GM12801 (cell line): ENCODE results near the gene PLK3.

Experiments
- TF ChIP-seq, protein P1 (sequence below): IDR thresholded peaks from one replicate; pipeline ENCODE4 v1.5.1; 2011; ENCODE audit warnings: control low read depth; ENCODE audit not compliant: insufficient read length; ENCODE audit errors: extremely low read depth

Gene PLK3

DNA sequence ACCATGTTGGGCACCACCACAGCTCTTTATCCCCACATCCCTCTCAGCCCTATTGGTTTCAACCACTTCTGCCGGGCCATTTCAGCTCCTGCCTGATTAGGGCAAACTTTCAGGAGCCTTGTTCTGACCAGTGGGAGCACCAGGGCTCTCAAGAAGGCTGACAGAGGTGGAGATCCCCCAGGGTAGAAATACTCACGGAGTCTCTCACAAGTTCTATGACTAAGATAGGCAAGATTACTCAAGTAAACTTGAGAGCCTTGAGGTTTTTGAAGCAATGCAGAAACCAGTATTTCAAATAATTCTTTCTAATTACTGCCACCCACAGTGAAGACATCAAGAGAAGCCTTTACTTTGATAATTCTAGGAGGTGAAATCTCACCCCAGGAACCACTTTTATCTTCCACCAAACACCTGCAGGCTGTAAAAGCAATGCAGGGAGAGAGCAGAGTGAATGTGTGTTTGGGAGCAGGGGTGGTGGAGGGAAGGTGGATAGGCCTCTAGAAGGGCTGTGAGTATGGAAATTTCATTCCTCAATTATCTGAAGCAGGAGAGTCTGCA lies 49.5 kb downstream of the PLK3 start:
- TF ChIP-seq, protein P1, sequence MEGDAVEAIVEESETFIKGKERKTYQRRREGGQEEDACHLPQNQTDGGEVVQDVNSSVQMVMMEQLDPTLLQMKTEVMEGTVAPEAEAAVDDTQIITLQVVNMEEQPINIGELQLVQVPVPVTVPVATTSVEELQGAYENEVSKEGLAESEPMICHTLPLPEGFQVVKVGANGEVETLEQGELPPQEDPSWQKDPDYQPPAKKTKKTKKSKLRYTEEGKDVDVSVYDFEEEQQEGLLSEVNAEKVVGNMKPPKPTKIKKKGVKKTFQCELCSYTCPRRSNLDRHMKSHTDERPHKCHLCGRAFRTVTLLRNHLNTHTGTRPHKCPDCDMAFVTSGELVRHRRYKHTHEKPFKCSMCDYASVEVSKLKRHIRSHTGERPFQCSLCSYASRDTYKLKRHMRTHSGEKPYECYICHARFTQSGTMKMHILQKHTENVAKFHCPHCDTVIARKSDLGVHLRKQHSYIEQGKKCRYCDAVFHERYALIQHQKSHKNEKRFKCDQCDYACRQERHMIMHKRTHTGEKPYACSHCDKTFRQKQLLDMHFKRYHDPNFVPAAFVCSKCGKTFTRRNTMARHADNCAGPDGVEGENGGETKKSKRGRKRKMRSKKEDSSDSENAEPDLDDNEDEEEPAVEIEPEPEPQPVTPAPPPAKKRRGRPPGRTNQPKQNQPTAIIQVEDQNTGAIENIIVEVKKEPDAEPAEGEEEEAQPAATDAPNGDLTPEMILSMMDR, result no peak

DNA sequence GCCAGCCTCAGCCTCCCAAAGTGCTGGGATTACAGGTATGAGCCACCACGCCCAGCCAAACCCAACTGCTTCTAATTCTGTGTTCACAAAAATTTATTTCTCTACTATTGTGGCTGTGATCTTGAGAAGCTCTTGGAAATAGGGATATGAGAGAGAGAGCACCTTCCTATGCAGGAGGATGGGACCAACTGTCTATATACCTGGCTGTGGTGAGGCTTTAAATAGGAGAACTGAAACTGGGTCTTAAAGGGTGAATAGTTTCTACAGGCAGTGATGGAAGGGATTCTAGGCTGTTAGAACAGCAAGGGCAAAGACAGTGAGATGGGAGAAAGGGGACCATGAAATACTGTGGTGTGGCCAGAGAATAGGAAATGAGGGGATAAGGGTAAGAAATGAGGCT lies 51.1 kb downstream of the PLK3 start:
- TF ChIP-seq, protein P1, result no peak

DNA sequence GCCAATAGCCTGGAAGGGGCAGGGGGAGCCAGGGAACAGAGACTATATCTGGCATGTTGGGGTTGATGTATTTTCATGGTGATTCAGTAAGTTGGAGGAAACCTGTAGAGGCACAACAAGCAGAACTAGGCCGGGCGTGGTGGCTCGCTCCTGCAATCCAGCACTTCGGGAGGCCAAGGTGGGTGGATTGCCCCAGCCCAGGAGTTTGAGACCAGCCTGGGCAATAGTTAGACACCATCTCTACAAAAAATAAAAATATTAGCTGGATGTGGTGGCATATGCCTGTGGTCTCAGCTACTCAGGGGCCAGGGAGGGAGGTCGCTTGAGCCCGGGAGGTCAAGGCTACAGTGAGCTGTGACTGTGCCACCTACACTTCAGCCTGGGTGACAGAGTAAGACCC lies 53.0 kb downstream of the PLK3 start:
- TF ChIP-seq, protein P1, result no peak

DNA sequence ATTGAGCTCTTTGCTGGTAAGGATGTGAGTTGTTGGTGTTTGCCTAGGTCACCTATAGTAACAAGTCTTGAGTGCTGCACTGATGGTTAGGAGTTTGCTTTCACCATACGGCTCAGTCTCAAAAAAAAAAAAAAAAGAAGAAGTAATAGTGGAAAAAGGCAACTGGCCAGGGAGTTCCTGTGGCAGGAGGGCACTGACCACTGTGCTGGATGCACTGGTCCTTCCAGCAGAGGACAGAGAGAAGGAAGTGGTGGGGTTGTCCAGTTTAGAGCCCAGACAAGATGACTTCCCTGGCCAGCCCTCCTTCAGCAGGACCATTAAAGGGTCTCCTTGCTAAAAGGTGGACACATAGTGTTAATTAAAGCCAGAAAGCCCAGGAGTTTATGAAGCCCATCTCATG lies 54.8 kb downstream of the PLK3 start:
- TF ChIP-seq, protein P1, result no peak
